ENCODE results near the gene ZNF888. TPM values are rescaled to one million over a fixed set of nuclear protein-coding genes. Genes with fewer than 3 reads are reported as not detected.

The ZNF888 gene
- polyA plus RNA-seq (ENCODE audit: low read depth in 6 of 6): 1 to 10 TPM in 5 of 6 donors, not detected in 1; 1.7 to 5.2 (median 4.1) TPM

- Mint-ChIP-seq H3K9me3 (no peaks in the 10 kb centered on the region), H3K4me3 (peak within 1 kb of the TSS; percentile 71 to 97 (median 95)), H3K36me3 (no peaks in the 10 kb centered on the region), H3K4me1 (peaks cover 16 to 32% (median 32%) of the 10 kb centered on the region in 3 donors), H3K27ac (peak within 1 kb of the TSS; percentile 44 to 98 (median 94)), H3K27me3 (no peaks in the 10 kb centered on the region)
- peak; percentile 99 for ATAC-seq (ENCODE audit: low read depth in 2 of 2)
- peak; percentile 82 for DNase-seq
Observed at GRCh38 chr19:52922841-52923777, at the start of gene ZNF888. Gene ZNF888, minus strand, starts transcription at chr19:52923428. Its CDS starts 5,555 bp downstream, at chr19:52917873.

- H3K36me3 Mint-ChIP-seq: peaks cover 17 to 21% of the 10 kb centered on the region in 2 donors
- H3K27ac Mint-ChIP-seq: no peak overlapping the region
- no peak for DNase-seq
- ATAC-seq (ENCODE audit: low read depth in 2 of 2): no peak
- H3K4me1 Mint-ChIP-seq: peaks cover 7 to 11% (median 9%) of the 10 kb centered on the region in 3 donors
- H3K4me3 Mint-ChIP-seq: no peak overlapping the region
- H3K9me3 Mint-ChIP-seq: peaks cover 8 to 41% (median 25%) of the 10 kb centered on the region in 7 donors
- H3K27me3 Mint-ChIP-seq: peaks cover 3 to 12% (median 11%) of the 10 kb centered on the region in 3 donors
Observed at GRCh38 chr19:52967772-52968171, 44.5 kb upstream of the ZNF888 start.

GRCh38 chr19:52963247-52963618 lies 40.0 kb upstream of the ZNF888 start:
- peak; percentile 4 to 10 for ATAC-seq (ENCODE audit: low read depth in 2 of 2)
- DNase-seq: no peak
- H3K4me1 Mint-ChIP-seq: peaks cover 19 to 28% (median 27%) of the 10 kb centered on the region in 3 donors

GRCh38 chr19:52962394-52963246 lies 39.4 kb upstream of the ZNF888 start, which contains the start of gene ZNF816:
Gene ZNF816, minus strand, starts transcription at chr19:52962881. Its CDS starts 6,792 bp downstream, at chr19:52956089.
- ATAC-seq (ENCODE audit: low read depth in 2 of 2) (peak; percentile 99), DNase-seq (peak; percentile 96)
- peaks cover 19 to 28% (median 27%) of the 10 kb centered on the region in 3 donors for H3K4me1 Mint-ChIP-seq
- H3K36me3 Mint-ChIP-seq: peaks cover 6 to 27% of the 10 kb centered on the region in 2 donors
- peak within 1 kb of the TSS; percentile 89 to 97 (median 96) for H3K4me3 Mint-ChIP-seq
- H3K27me3 Mint-ChIP-seq: peaks cover 0 to 5% (median 0%) of the 10 kb centered on the region in 3 donors
- peak within 1 kb of the TSS; percentile 65 to 93 (median 88) for H3K27ac Mint-ChIP-seq
- H3K9me3 Mint-ChIP-seq: peaks cover 0 to 46% (median 27%) of the 10 kb centered on the region in 7 donors

More at GRCh38 chr19:52963247-52963618, 40.0 kb upstream of the ZNF888 start:
- H3K27ac Mint-ChIP-seq: peak overlapping the region; percentile 65 to 93 (median 88)
- H3K27me3 Mint-ChIP-seq: peaks cover 0 to 5% (median 0%) of the 10 kb centered on the region in 3 donors
- H3K4me3 Mint-ChIP-seq: peak overlapping the region; percentile 89 to 97 (median 96)
- peaks cover under 1 to 21% of the 10 kb centered on the region in 2 donors for H3K36me3 Mint-ChIP-seq
- H3K9me3 Mint-ChIP-seq: peaks cover 0 to 46% (median 23%) of the 10 kb centered on the region in 7 donors

- DNase-seq (no peak), ATAC-seq (ENCODE audit: low read depth in 2 of 2) (no peak)
- H3K36me3 Mint-ChIP-seq: peaks cover 13 to 28% of the 10 kb centered on the region in 2 donors
- peak overlapping the region; percentile 89 to 97 (median 96) for H3K4me3 Mint-ChIP-seq
- peaks cover 0 to 46% (median 30%) of the 10 kb centered on the region in 7 donors for H3K9me3 Mint-ChIP-seq
- H3K4me1 Mint-ChIP-seq: peaks cover 19 to 28% (median 27%) of the 10 kb centered on the region in 3 donors
- peak overlapping the region in 5 of 6 donors; percentile 80 to 93 (median 92) for H3K27ac Mint-ChIP-seq
- H3K27me3 Mint-ChIP-seq: peaks cover 0 to 1% (median 0%) of the 10 kb centered on the region in 3 donors
Observed at GRCh38 chr19:52961981-52962380, 38.8 kb upstream of the ZNF888 start.

- H3K27me3 Mint-ChIP-seq: no peaks in the 10 kb centered on the region
- H3K9me3 Mint-ChIP-seq: peaks cover 11 to 60% (median 44%) of the 10 kb centered on the region in 7 donors
- DNase-seq: no peak
- H3K27ac Mint-ChIP-seq: no peak overlapping the region
- peaks cover 19 to 31% (median 31%) of the 10 kb centered on the region in 3 donors for H3K4me1 Mint-ChIP-seq
- peak overlapping the region in 3 of 8 donors; percentile 3 to 89 (median 68) for H3K4me3 Mint-ChIP-seq
- H3K36me3 Mint-ChIP-seq: peaks cover 35 to 47% of the 10 kb centered on the region in 2 donors
- no peak for ATAC-seq (ENCODE audit: low read depth in 2 of 2)
Observed at GRCh38 chr19:52959613-52960295, 36.5 kb upstream of the ZNF888 start.

GRCh38 chr19:52957591-52957990 lies 34.4 kb upstream of the ZNF888 start:
- no peak overlapping the region for H3K27ac Mint-ChIP-seq
- peaks cover 11 to 77% (median 56%) of the 10 kb centered on the region in 7 donors for H3K9me3 Mint-ChIP-seq
- ATAC-seq (ENCODE audit: low read depth in 2 of 2): no peak
- peaks cover 47 to 59% of the 10 kb centered on the region in 2 donors for H3K36me3 Mint-ChIP-seq
- DNase-seq: no peak
- H3K27me3 Mint-ChIP-seq: no peaks in the 10 kb centered on the region
- H3K4me3 Mint-ChIP-seq: peak overlapping the region in 2 of 8 donors; percentile 36 to 56
- H3K4me1 Mint-ChIP-seq: peaks cover 12 to 22% (median 18%) of the 10 kb centered on the region in 3 donors

GRCh38 chr19:52956917-52957316 lies 33.7 kb upstream of the ZNF888 start:
- ATAC-seq (ENCODE audit: low read depth in 2 of 2): no peak
- no peaks in the 10 kb centered on the region for H3K27me3 Mint-ChIP-seq
- no peak overlapping the region for H3K27ac Mint-ChIP-seq
- DNase-seq: no peak
- H3K4me1 Mint-ChIP-seq: peaks cover 6 to 18% (median 11%) of the 10 kb centered on the region in 3 donors
- H3K36me3 Mint-ChIP-seq: peaks cover 53 to 65% of the 10 kb centered on the region in 2 donors
- peak overlapping the region in 1 of 8 donors; percentile 56 for H3K4me3 Mint-ChIP-seq
- peaks cover 11 to 84% (median 63%) of the 10 kb centered on the region in 7 donors for H3K9me3 Mint-ChIP-seq

- Mint-ChIP-seq H3K4me1 (no peaks in the 10 kb centered on the region), H3K9me3 (peaks cover 12 to 85% (median 59%) of the 10 kb centered on the region in 7 donors), H3K27me3 (no peaks in the 10 kb centered on the region), H3K27ac (no peak overlapping the region), H3K4me3 (peak overlapping the region in 1 of 8 donors; percentile 24), H3K36me3 (peaks cover 38 to 41% of the 10 kb centered on the region in 2 donors)
- no peak for ATAC-seq (ENCODE audit: low read depth in 2 of 2)
- no peak for DNase-seq
Observed at GRCh38 chr19:52949422-52949821, 26.2 kb upstream of the ZNF888 start.

- H3K4me1 Mint-ChIP-seq: peaks cover 0 to 2% (median 0%) of the 10 kb centered on the region in 3 donors
- H3K27ac Mint-ChIP-seq: no peak overlapping the region
- no peak for DNase-seq
- H3K27me3 Mint-ChIP-seq: no peaks in the 10 kb centered on the region
- ATAC-seq (ENCODE audit: low read depth in 2 of 2): no peak
- H3K4me3 Mint-ChIP-seq: no peak overlapping the region
- peaks cover 12 to 82% (median 55%) of the 10 kb centered on the region in 7 donors for H3K9me3 Mint-ChIP-seq
- H3K36me3 Mint-ChIP-seq: peaks cover 33 to 37% of the 10 kb centered on the region in 2 donors
Observed at GRCh38 chr19:52948025-52948770, 25.0 kb upstream of the ZNF888 start.

- DNase-seq (no peak), ATAC-seq (ENCODE audit: low read depth in 2 of 2) (no peak)
- H3K4me3 Mint-ChIP-seq: peak overlapping the region in 2 of 8 donors; percentile 35 to 53
- H3K9me3 Mint-ChIP-seq: peaks cover 12 to 66% (median 40%) of the 10 kb centered on the region in 7 donors
- H3K27me3 Mint-ChIP-seq: no peaks in the 10 kb centered on the region
- peak overlapping the region in 1 of 6 donors; percentile 24 for H3K27ac Mint-ChIP-seq
- H3K4me1 Mint-ChIP-seq: peaks cover 6 to 12% (median 7%) of the 10 kb centered on the region in 3 donors
- H3K36me3 Mint-ChIP-seq: peaks cover 20 to 23% of the 10 kb centered on the region in 2 donors
Observed at GRCh38 chr19:52946322-52947310, 23.4 kb upstream of the ZNF888 start.
